Measurements from ENCODE around the gene DDRGK1. TPM values are rescaled to one million over a fixed set of nuclear protein-coding genes. Genes with fewer than 3 reads are reported as not detected.

DDRGK1 gene
- polyA plus RNA-seq, 1 donor from 2014 or later = 67.6 TPM

- no peak overlapping the region for H3K4me3 ChIP-seq (ENCODE audit: low read length)
- H4K20me1 ChIP-seq (ENCODE audit: insufficient read depth) = no peaks in the 10 kb centered on the region
- H3K79me2 ChIP-seq (replicated peaks; ENCODE audit: insufficient read depth, low read length) = no peaks in the 10 kb centered on the region
- H2AFZ ChIP-seq (ENCODE audit: low read depth, low read length) = no peak overlapping the region
- H3K9me2 ChIP-seq (ENCODE audit: insufficient read depth, low read length) = no peaks in the 10 kb centered on the region
- H3K9ac ChIP-seq (ENCODE audit: low read length) = no peak overlapping the region
- no peak overlapping the region for H3K4me2 ChIP-seq (ENCODE audit: low read length)
- H3K9me3 ChIP-seq (ENCODE audit: low read length) = peaks cover 7% of the 10 kb centered on the region
- TF ChIP-seq SMC3 (conservative IDR thresholded peaks at IDR 0.05; ENCODE audit: poor library complexity) (no peak), TAF1 (IDR thresholded peaks at IDR 0.05; ENCODE audit: low read depth) (no peak), EZH2 (IDR thresholded peaks at IDR 0.05; ENCODE audit: borderline replicate concordance, insufficient read depth, low read length, poor library complexity, severe bottlenecking) (no peak), CTCF (IDR thresholded peaks at IDR 0.05; ENCODE audit: poor library complexity, severe bottlenecking) (no peak), RAD21 (conservative IDR thresholded peaks at IDR 0.05) (no peak), REST (IDR thresholded peaks at IDR 0.05; ENCODE audit: borderline replicate concordance) (no peak), MXI1 (conservative IDR thresholded peaks at IDR 0.05; ENCODE audit: poor library complexity, severe bottlenecking) (no peak), POLR2AphosphoS5 (IDR thresholded peaks at IDR 0.05) (no peak), EP300 (conservative IDR thresholded peaks at IDR 0.05; ENCODE audit: poor library complexity, severe bottlenecking) (no peak)
- peaks cover 51% of the 10 kb centered on the region for H3K27me3 ChIP-seq (ENCODE audit: insufficient read depth, low read depth, low read length)
- H3K27ac ChIP-seq (ENCODE audit: low read length) = no peak overlapping the region
- H3K36me3 ChIP-seq (ENCODE audit: insufficient read depth, low read length) = no peaks in the 10 kb centered on the region
- H3F3A ChIP-seq (ENCODE audit: insufficient read depth, low read length, poor library complexity, severe bottlenecking) = no peaks in the 10 kb centered on the region
Measured at GRCh38 chr20:3235666-3236324, 31.3 kb upstream of the DDRGK1 start.

- Histone ChIP-seq H3K27me3 (ENCODE audit: insufficient read depth, low read depth, low read length) (peaks cover 33% of the 10 kb centered on the region), H3K9me2 (ENCODE audit: insufficient read depth, low read length) (no peaks in the 10 kb centered on the region), H2AFZ (ENCODE audit: low read depth, low read length) (no peak overlapping the region), H3K79me2 (replicated peaks; ENCODE audit: insufficient read depth, low read length) (no peaks in the 10 kb centered on the region), H3K36me3 (ENCODE audit: insufficient read depth, low read length) (no peaks in the 10 kb centered on the region), H3K9me3 (ENCODE audit: low read length) (peaks cover 7% of the 10 kb centered on the region), H3K4me2 (ENCODE audit: low read length) (no peak overlapping the region), H4K20me1 (ENCODE audit: insufficient read depth) (no peaks in the 10 kb centered on the region), H3K9ac (ENCODE audit: low read length) (no peak overlapping the region), H3K4me3 (ENCODE audit: low read length) (no peak overlapping the region), H3F3A (ENCODE audit: insufficient read depth, low read length, poor library complexity, severe bottlenecking) (no peaks in the 10 kb centered on the region), H3K27ac (ENCODE audit: low read length) (no peak overlapping the region)
- TF ChIP-seq EP300 (conservative IDR thresholded peaks at IDR 0.05; ENCODE audit: poor library complexity, severe bottlenecking) (no peak), REST (IDR thresholded peaks at IDR 0.05; ENCODE audit: borderline replicate concordance) (no peak), RAD21 (conservative IDR thresholded peaks at IDR 0.05) (no peak), POLR2AphosphoS5 (IDR thresholded peaks at IDR 0.05) (no peak), EZH2 (IDR thresholded peaks at IDR 0.05; ENCODE audit: borderline replicate concordance, insufficient read depth, low read length, poor library complexity, severe bottlenecking) (no peak)
Measured at GRCh38 chr20:3233991-3234498, 29.6 kb upstream of the DDRGK1 start.
